PC-3 (cell line): ENCODE measurements around the gene KLK10. TPM values are rescaled to one million over a fixed set of nuclear protein-coding genes. Genes with fewer than 3 reads are reported as not detected.

Source experiments
- ATAC-seq: fragments of 200-7000 bp; cut with Tn5 transposase; 2 replicates; pipeline ENCODE4 v1.9.1; 2020; ENCODE audit warnings: mild to moderate bottlenecking, moderate library complexity
- BruUV-seq: library from RNA; stranded (reverse); fragments of 400-500 nt; replicated peaks from 2 replicates; lab custom pipeline; 2021; lab: Mats Ljungman, UMichigan
- CTCF ChIA-PET: fragments of 300-600 bp; sonication (Branson Sonifier 250); formaldehyde crosslinking; loops from one replicate; lab custom pipeline; 2022; ENCODE audit warnings: antibody characterized with exemption; lab: Charles Lee
- POLR2A ChIA-PET: fragments of 300-600 bp; sonication (Branson Sonifier 250); formaldehyde crosslinking; loops from one replicate; lab custom pipeline; 2022; ENCODE audit warnings: antibody characterized with exemption; ENCODE audit not compliant: unreplicated experiment; lab: Charles Lee
- DNase-seq: peaks from one replicate; pipeline ENCODE4 v3.0.0-alpha.2; 2015
- H2AFZ ChIP-seq: fragments of 300-600 bp; sonication (generic); 2 replicates; pipeline ENCODE4 v1.6.0; 2016; ENCODE audit warnings: antibody characterized with exemption, low read length
- H3F3A ChIP-seq: fragments of 300-600 bp; sonication (generic); one replicate; pipeline ENCODE4 v1.6.0; 2017; ENCODE audit warnings: antibody characterized with exemption, low read length, control low read depth, mild to moderate bottlenecking; ENCODE audit not compliant: unreplicated experiment
- H3K27ac ChIP-seq: fragments of 300-600 bp; sonication (generic); 2 replicates; pipeline ENCODE4 v1.5.1; 2016; ENCODE audit warnings: mild to moderate bottlenecking, low read length
- H3K27me3 ChIP-seq: fragments of 300-600 bp; sonication (generic); 2 replicates; pipeline ENCODE4 v1.6.1; 2016; ENCODE audit warnings: low read length, mixed read lengths
- H3K36me3 ChIP-seq: fragments of 300-600 bp; sonication (generic); 2 replicates; pipeline ENCODE4 v1.6.1; 2016; ENCODE audit warnings: low read depth, mixed run types, low read length, mixed read lengths
- H3K4me1 ChIP-seq: fragments of 300-600 bp; sonication (generic); 2 replicates; pipeline ENCODE4 v1.5.1; 2016; ENCODE audit warnings: low read length; ENCODE audit not compliant: insufficient read depth
- H3K4me2 ChIP-seq: fragments of 300-600 bp; sonication (generic); 2 replicates; pipeline ENCODE4 v1.6.0; 2016; ENCODE audit warnings: low read length
- H3K4me3 ChIP-seq: fragments of 300-600 bp; sonication (generic); 2 replicates; pipeline ENCODE4 v1.5.1; 2016; ENCODE audit warnings: mild to moderate bottlenecking, low read length, mixed read lengths
- H3K79me2 ChIP-seq: fragments of 300-600 bp; sonication (generic); 2 replicates; pipeline ENCODE4 v1.6.1; 2017; ENCODE audit warnings: low read length, mixed read lengths
- H3K9ac ChIP-seq: fragments of 300-600 bp; sonication (generic); 2 replicates; pipeline ENCODE4 v1.6.0; 2016; ENCODE audit warnings: mild to moderate bottlenecking, low read length
- H3K9me2 ChIP-seq: fragments of 300-600 bp; sonication (generic); replicated peaks from 2 replicates; pipeline ENCODE4 v1.6.1; 2016; ENCODE audit warnings: mixed run types, low read length, mixed read lengths
- H3K9me3 ChIP-seq: fragments of 300-600 bp; sonication (generic); 2 replicates; pipeline ENCODE4 v1.6.1; 2016; ENCODE audit warnings: low read length, mixed read lengths
- H4K20me1 ChIP-seq: fragments of 300-600 bp; sonication (generic); 2 replicates; pipeline ENCODE4 v1.6.1; 2016; ENCODE audit warnings: low read length, mixed read lengths
- EZH2 ChIP-seq: fragments of 300-600 bp; sonication (generic); IDR thresholded peaks from one replicate; pipeline ENCODE4 v1.6.1; 2017; ENCODE audit warnings: antibody characterized with exemption, mild to moderate bottlenecking, low read length; ENCODE audit not compliant: unreplicated experiment
- EZH2phosphoT487 ChIP-seq: fragments of 300-600 bp; sonication (generic); IDR thresholded peaks from 2 replicates; pipeline ENCODE4 v1.6.1; 2018; ENCODE audit warnings: mild to moderate bottlenecking, antibody characterized with exemption, low read length, borderline replicate concordance
- intact Hi-C: fragments of 100-400 bp; cut with micrococcal nuclease; formaldehyde crosslinking; loops from 2 replicates; pipeline ENCODE4 v1.9.0; 2023
- total RNA-seq: library from RNA; depleted of rRNA; stranded (reverse); fragments of >200 nt; gene quantifications from 2 replicates; pipeline ENCODE4 v1.2.3, GENCODE V29; 2014
- TF ChIP-seq, protein P1 (sequence below): fragments of 300-600 bp; sonication (generic); conservative IDR thresholded peaks from 2 replicates; pipeline ENCODE4 v1.5.1; 2017; ENCODE audit warnings: antibody characterized with exemption, low read depth, mild to moderate bottlenecking, low read length

KLK10 gene
- total RNA-seq, 1 experiment from 2014 or later = 1.2 TPM

DNA sequence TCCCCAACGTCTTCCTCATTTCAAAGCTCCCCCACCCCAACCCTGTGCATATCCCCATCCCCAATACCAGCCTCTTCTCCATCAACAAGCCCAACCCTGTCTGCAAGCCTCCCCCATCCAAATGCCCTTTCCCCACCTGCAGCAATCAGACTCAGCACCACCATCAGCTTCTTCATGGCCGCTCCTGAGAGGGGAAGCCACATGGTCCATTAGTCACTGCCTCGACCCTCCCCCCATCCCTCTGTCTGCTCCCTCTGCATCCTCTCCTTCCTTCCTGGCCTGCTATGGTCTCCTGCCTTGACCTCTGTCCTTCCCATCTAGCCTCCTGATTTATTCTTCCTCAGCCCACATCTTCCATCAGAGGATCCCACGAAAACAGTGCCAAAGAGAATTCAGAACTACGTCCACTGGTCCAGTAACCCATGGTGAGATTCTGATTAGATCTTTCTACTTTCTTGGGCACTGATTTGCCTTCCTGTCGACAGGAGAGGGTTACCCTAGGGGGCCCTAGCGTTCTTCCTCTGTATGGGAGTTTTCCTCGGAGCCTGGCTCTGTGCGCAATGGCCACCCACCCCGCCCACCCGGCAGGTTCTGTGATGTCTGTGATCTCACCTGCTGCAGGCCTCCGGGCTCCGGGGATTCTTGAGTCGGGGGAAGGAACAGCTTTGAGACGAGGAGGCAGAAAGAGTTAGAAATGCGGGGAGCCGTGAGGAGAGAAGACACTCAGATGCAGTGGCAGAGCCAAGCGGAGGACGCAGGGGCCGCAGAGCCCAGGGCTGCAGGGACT lies 51.4 kb downstream of the KLK10 start:
- H3K27ac ChIP-seq = peak overlapping the region; percentile 70

DNA sequence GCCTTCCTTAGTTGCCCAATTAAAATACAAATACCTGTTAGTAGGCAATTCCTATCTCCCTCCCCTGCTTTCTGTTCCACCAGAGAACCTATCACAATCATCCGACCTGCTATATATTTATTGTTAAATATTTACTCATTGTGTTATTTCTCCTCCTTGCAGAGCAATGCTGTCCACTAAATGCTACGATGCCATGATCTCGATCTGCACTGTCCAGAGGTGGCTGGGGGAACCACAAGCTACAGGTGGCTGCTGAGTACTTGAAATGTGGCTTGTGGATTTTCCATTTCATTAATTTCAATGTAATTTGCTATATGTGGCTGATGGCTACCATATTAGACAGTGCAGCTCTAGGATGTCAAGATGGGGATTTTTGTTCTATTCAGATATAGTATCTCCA lies 55.2 kb downstream of the KLK10 start:
- no peak overlapping the region for H3K27ac ChIP-seq
- intact Hi-C loops = no loop called here
- DNase-seq (no peak), ATAC-seq (no peak)
- ChIA-PET CTCF (no interaction called here), POLR2A (no interaction called here)
- H3K9me2 ChIP-seq = no peaks in the 10 kb centered on the region
- no peaks in the 10 kb centered on the region for H4K20me1 ChIP-seq
- H3K4me3 ChIP-seq = no peak overlapping the region
- no peak overlapping the region for H3K4me2 ChIP-seq
- H2AFZ ChIP-seq = no peak overlapping the region
- no peaks in the 10 kb centered on the region for H3K27me3 ChIP-seq
- no peaks in the 10 kb centered on the region for H3F3A ChIP-seq
- TF ChIP-seq EZH2 (no peak), EZH2phosphoT487 (no peak)
- TF ChIP-seq, protein P1, sequence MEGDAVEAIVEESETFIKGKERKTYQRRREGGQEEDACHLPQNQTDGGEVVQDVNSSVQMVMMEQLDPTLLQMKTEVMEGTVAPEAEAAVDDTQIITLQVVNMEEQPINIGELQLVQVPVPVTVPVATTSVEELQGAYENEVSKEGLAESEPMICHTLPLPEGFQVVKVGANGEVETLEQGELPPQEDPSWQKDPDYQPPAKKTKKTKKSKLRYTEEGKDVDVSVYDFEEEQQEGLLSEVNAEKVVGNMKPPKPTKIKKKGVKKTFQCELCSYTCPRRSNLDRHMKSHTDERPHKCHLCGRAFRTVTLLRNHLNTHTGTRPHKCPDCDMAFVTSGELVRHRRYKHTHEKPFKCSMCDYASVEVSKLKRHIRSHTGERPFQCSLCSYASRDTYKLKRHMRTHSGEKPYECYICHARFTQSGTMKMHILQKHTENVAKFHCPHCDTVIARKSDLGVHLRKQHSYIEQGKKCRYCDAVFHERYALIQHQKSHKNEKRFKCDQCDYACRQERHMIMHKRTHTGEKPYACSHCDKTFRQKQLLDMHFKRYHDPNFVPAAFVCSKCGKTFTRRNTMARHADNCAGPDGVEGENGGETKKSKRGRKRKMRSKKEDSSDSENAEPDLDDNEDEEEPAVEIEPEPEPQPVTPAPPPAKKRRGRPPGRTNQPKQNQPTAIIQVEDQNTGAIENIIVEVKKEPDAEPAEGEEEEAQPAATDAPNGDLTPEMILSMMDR = no peak
- no peak overlapping the region for H3K9ac ChIP-seq
- BruUV-seq = no TSS peak
- H3K79me2 ChIP-seq = peaks cover 5% of the 10 kb centered on the region; the same call in 1 of the 2 replicates
- no peaks in the 10 kb centered on the region for H3K9me3 ChIP-seq
- peaks cover 10% of the 10 kb centered on the region; the same call in 1 of the 2 replicates for H3K36me3 ChIP-seq
- peaks cover 42% of the 10 kb centered on the region for H3K4me1 ChIP-seq

More for the DNA sequence above, 51.4 kb downstream of the KLK10 start:
- H3K4me2 ChIP-seq = peak overlapping the region; percentile 71
- intact Hi-C loops = no loop called here
- ATAC-seq = no peak
- H3K4me3 ChIP-seq = peak overlapping the region; percentile 9; the same call in 1 of the 2 replicates
- H3K9me3 ChIP-seq = no peaks in the 10 kb centered on the region
- peaks cover 68% of the 10 kb centered on the region for H3K4me1 ChIP-seq
- no peaks in the 10 kb centered on the region for H3K9me2 ChIP-seq
- no peak overlapping the region for H3K9ac ChIP-seq
- H3F3A ChIP-seq = no peaks in the 10 kb centered on the region
- peaks cover 5% of the 10 kb centered on the region; the same call in 1 of the 2 replicates for H3K79me2 ChIP-seq
- TF ChIP-seq EZH2phosphoT487 (no peak), EZH2 (no peak)
- TF ChIP-seq, protein P1 = no peak
- no peaks in the 10 kb centered on the region for H4K20me1 ChIP-seq
- 0 out of 2 replicates have a peak, but pooled peaks cover under 1% of the 10 kb centered on the region for H3K36me3 ChIP-seq
- POLR2A ChIA-PET = no interaction called here
- no peaks in the 10 kb centered on the region for H3K27me3 ChIP-seq
- no peak overlapping the region for H2AFZ ChIP-seq
- CTCF ChIA-PET = no interaction called here
- DNase-seq = peak; percentile 25
- no TSS peak for BruUV-seq

DNA sequence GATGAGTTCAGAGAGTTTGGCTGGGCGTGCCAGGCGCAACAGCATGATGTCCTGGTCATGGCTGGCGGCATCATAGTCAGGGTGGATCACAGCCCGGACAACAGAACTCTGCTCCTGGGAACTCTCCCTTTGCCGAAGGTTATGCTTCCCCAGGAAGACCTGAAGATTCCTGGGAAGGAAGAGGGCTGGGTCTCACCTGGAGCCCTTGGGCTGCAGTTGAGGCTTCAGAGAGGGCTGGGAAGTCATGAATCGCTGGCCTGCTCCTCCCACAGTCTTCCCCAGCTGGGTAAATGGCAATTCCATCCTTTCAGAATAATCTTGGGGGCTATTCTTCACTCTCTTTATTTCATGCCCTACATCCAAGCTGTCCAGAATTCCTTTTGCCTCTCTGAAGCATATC lies 56.1 kb downstream of the KLK10 start:
- H3K4me2 ChIP-seq = no peak overlapping the region
- no peak overlapping the region for H3K9ac ChIP-seq
- TF ChIP-seq, protein P1 = no peak
- TF ChIP-seq EZH2phosphoT487 (no peak), EZH2 (no peak)
- DNase-seq (no peak), ATAC-seq (no peak)
- no peaks in the 10 kb centered on the region for H3K27me3 ChIP-seq
- no peak overlapping the region for H3K4me3 ChIP-seq
- H3K9me3 ChIP-seq = no peaks in the 10 kb centered on the region
- peaks cover 33% of the 10 kb centered on the region for H3K4me1 ChIP-seq
- intact Hi-C loops = no loop called here
- BruUV-seq = no TSS peak
- H3K79me2 ChIP-seq = peaks cover 5% of the 10 kb centered on the region; the same call in 1 of the 2 replicates
- peaks cover 10% of the 10 kb centered on the region; the same call in 1 of the 2 replicates for H3K36me3 ChIP-seq
- H3K9me2 ChIP-seq = no peaks in the 10 kb centered on the region
- no peak overlapping the region for H2AFZ ChIP-seq
- no peak overlapping the region for H3K27ac ChIP-seq
- CTCF ChIA-PET = no interaction called here
- POLR2A ChIA-PET = no interaction called here
- no peaks in the 10 kb centered on the region for H3F3A ChIP-seq
- H4K20me1 ChIP-seq = no peaks in the 10 kb centered on the region
